Stimulated activated CD8-positive, alpha-beta memory T cell treated with anti-CD3 and anti-CD28 coated beads, Interleukin-12 subunit alpha, Interleukin-12 subunit beta, amount 100 ng/mL, for 4 hours (primary cell): ENCODE data around the gene DAZL.
"Not testable (repeated sequence)": the region's sequence is repeated elsewhere in the genome, so short reads cannot be mapped to it uniquely, and the experiment has no call there.

Experiments used
- DNase-seq: peaks from one replicate; pipeline ENCODE4 v3.0.0-alpha.2; 2020; ENCODE audit warnings: low read depth

Gene DAZL, protein sequence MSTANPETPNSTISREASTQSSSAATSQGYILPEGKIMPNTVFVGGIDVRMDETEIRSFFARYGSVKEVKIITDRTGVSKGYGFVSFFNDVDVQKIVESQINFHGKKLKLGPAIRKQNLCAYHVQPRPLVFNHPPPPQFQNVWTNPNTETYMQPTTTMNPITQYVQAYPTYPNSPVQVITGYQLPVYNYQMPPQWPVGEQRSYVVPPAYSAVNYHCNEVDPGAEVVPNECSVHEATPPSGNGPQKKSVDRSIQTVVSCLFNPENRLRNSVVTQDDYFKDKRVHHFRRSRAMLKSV

DNA sequence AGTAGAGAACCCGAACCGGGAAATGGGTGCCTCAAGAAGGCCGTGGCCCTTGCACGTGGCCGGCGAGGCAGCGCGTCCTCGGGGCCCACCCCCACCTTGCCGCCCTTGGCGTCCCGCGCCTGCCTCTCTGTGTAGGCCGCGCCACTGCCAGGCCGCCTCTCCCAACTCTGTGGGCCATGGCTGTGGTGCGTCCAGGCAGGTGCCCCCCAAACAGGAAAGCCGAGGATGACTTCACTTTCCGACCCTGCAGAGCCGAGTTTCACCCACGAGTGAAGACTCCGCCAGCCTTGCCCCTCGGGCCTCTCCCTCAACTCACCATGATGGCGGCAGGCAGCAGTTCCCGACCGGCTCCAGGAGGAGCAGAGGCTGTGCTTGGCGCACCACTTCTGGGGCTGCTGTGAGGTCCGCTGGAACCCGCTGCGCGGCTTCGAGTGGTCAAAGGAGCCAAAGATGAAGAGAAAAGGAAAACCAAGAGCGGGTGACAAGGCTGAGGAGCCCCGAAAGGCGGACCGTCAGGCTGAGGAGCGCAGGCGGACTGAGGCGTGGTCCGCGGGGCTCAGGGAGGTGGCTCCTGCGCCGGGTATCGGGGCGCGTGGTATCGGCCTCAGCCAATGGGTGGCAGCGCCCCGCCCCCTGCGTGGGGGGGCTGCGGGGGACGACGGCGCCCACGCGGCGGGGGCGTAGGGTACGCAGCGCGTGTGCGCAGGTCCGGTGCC lies at the start of gene DAZL:
Gene DAZL, minus strand, starts transcription at position 537 of the 716 bp plus-strand sequence. Its CDS starts 218 bp downstream, at position 319.
- no peak for DNase-seq

DNA sequence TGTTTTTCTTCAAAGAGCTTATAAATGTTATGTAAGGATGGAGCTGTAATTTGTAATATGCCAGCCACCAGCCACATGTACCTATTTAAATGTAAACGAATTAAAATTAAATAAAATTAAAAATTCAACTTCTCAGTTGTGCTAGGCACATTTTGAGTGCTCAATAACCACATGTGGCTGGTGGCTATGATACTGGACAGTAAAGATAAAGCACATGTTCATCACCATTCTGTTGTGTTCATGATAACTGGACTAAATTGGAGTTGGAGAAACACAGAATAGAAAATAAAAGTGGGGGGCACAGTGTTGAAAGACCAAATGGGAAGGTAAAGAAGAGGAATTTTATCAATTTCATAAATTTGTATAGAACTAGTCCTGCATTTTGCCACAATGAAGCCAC lies 49.8 kb upstream of the DAZL start:
- no peak for DNase-seq

DNA sequence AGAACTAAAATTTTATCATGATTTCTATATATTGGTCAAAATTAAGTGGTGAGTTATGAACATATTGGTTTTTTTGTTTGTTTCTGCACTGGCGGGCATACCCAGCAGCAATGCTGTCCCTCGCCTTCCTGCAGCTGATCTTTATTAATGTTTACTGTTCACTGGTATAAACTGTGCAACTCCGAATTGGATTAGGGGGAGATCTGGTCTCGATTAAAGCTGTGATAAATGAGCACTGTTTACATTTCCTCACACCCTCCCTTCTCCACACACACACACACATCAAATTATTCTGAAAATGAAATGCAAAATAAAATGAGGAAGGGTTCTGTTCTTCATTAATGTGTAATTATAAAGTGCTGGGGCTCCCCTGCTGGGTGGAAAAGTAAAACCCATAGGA lies 48.5 kb upstream of the DAZL start:
- no peak for DNase-seq

DNA sequence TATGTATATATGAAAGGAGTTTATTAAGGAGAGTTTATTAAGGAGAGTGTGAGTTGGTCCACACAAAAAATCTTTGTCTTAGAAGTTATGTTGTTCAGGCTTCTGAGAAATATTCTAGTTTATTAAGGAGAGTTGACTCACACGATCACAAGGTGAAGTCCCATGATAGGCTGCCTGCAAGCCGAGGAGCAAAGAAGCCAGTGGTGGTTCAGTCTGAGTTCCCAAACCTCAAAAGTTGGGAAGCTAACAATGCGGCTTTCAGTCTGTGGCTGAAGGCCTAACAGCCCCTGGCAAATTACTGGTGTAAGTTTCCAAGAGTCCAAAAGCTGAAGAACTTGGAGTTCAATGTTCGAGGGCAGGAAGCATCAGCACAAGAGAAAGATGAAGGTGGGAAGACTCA lies 42.4 kb upstream of the DAZL start:
- no peak for DNase-seq

DNA sequence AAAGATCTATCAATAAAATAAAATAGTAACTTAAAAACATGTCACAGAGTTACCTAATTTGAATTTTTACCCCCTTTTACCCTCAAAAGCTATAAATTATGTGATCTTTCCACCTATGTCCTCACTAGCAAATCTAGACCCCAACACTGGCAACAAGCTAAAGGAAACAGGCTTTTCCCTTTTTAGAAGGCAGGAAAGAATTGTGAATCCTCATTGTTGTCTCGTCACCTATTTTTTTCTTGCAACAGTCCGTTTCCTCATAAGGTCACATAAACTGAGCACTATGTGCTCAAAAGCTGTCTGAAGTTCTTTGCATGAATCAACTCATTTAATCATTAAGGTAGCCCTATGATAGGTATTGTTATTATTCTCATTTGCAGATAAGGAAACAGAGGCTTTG lies 34.6 kb upstream of the DAZL start:
- no peak for DNase-seq

DNA sequence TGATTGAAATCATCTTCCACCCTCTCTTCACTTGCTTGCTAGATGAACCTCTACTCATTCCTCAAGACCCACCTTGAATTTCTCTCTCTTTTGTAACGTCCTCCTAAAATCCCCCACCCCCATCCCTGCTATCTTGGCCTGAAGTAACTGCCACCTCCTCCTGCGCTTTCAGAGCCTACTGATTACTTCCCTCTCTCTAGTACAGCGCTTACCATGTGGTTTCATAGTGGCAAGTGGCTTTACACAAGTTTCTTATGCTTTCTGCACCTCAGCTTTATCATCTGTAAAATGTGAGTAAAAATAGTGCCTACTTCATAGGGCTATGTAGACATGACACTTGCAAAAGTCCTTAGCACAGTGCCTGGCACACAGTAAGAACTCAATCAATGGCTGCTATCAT lies 28.7 kb upstream of the DAZL start:
- no peak for DNase-seq

DNA sequence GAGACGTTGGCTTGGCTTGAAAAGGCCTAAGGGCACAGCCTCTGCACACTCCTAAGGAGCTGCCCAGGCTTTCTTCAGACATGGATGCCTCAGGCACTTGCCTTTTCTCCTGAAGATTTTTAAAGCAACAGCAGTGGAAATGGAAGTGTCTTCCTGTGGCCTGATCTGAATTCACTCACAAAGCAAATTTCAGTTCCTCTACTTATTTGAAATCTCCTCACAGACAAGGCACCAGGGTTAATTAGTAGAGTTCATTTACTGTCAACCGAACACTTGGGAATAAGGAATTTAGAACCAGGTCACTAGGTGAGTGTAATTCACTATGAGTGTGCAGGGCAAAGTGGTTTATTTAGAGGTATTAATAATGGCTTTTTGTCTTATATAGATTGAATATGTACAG lies 27.2 kb upstream of the DAZL start:
- no peak for DNase-seq

DNA sequence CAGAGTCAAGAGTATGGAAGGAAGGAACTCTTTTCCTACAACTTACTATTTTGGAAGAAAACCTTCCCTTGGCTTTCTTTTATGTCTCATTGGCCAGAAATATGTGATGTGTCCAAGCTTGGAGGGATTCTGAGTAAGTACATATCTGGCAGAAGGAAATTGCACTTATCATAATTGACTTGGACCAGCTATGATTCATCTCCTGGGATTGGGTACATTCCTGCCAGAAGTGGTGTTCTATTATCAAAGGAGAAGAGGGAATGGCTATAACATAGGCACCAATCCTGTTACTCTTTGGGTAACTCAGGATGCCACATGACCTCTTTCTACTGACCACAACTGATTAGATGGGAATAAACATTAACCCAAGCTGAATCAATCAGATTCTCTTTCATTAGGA lies 13.5 kb upstream of the DAZL start:
- no peak for DNase-seq

DNA sequence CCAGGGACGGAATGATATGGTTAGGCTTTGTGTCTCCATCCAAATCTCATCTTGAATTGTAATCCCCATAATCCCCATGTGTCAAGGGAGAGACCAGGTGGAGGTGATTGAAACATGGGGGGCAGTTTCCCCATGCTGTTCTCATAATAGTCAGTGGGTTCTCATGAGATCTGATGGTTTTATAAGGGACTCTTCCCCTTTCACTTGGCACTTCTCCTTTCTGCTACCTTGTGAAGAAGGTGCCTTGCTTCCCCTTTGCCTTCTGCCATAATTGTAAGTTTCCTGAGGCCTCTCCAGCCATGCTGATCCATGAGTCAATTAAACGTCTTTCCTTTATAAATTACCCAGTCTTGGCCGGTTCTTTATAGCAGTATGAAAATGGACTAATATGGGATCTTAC lies 11.9 kb upstream of the DAZL start:
- not testable (repeated sequence) for DNase-seq

DNA sequence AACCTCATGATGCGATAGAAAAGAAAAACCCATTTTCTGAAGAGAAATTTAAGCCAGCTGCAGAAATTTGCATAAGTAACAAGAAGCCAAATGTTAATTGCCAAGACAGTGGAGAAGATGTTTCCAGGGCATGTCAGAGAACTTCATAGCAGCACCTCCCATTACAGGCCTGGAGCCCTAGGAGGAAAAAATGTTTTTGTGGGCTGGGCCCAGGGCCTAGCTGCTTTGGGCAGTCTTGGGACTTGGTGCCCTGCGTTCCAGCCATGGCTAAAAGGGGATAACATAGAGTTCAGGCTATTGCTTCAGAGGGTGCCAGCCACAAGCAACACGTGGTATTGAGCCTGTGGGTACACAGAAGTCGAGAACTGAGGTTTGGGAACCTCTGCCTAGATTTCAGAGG lies 10.9 kb upstream of the DAZL start:
- no peak for DNase-seq

DNA sequence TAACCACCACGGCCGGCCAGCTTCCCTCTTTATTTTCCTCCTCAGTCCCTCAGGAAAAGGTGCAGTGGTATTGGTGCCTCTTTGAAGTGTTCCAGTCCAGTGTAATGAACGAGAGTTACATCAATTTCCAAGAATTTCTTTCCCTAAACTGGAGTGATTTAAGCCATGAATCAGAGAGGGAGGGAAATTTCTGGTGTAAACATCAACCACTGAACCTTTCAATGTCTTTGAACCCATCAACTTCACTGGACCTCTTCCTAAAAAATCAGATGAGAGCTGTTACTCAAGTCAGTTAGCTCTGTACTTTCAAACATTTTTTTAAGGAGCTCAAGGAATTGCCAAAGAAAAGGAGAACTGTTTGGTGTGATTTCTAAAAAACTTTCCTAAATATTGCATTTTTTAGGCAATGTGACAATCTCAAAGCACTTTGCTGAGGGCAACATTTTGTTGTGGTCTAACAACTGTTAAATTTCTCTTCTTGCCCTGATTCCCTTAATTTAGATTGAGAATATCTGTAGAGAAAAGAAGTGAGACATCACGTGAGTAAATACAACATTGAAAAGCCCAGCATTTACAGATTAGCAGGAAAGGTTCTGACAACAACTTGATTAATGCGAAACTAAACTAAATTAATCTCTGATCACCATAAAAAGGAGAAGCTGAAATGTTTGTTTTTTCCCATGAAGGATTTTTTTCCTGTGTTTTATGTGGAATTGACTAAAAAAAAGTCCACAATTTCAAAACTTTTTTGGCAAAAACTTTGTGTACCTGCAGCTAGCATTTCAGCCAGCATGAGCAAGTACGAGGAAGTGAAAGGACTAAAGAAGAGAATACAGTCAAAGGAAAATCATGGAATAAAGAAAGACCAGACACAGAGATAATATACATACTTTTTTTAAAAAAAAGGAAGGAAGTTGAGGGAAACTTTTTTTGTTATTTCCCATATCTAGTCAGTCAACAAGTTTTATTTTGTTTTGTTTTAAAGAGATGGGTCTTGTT lies 9.1 kb upstream of the DAZL start:
- DNase-seq = no peak

DNA sequence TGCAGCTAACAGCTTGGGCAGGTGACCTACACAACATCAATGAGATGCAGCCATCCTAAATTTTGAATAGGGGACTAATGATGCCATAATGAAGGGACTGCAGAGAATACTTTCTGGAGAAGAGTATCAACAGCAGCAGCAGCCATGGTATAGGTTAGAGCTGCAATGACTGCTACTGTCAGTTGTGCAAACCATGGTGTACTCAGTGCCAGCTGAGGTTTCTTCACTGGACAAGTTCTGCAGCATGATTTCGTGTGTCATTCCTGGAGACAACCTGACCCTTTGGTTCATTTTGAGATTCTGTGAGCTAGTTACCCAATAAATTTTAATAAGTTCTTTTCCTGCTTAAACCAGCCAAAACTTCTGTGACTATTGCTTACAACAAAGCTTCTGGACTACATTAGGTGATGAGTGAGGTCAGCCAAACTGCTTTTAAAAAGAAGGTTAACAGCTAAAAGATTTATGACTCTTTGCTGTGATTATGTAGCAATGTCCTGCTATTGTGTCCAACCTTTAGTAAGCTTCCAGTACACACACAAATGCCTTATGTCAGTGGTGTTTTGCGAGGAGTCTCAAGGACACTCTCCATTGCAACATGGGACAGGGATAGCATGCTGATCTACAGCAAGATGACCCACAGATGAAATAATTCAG lies 4.8 kb upstream of the DAZL start:
- no peak for DNase-seq

DNA sequence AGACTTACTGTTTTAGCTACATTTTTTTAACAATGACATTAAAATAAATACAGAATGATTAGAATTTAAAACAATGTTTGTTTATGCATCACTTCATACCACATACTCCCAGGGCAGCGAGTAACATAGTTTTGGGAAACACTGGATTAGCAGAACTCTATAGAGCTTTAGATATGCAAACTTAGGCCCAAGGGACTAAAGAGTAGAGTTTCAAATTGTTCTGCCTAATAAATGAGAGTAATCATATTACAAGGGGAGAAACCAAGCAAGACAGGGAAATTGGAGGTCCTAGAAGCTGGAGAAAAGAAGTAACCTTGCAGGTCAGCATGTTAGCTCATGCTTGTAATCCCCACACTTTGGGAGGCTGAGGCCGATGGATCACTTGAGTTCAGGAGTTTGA lies 3.6 kb upstream of the DAZL start:
- DNase-seq = no peak

DNA sequence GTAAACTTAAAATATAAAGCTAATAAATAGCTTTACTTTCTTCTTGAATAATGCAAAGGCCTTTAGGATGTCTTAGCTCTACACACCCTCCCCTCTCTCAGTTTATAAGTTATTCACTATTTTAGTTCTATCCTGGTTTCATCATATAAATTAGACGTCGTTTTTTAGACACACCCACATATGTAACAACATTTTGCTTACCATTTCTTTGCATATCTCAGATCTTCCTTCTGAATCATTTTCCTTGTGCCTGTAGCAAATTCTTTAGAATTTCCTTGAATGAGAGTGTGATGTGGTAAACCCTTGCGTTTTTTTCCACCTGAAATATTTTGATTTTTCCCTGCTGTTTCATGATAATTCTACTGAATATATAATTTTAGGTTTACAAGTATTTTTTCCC lies 2.5 kb upstream of the DAZL start:
- no peak for DNase-seq

DNA sequence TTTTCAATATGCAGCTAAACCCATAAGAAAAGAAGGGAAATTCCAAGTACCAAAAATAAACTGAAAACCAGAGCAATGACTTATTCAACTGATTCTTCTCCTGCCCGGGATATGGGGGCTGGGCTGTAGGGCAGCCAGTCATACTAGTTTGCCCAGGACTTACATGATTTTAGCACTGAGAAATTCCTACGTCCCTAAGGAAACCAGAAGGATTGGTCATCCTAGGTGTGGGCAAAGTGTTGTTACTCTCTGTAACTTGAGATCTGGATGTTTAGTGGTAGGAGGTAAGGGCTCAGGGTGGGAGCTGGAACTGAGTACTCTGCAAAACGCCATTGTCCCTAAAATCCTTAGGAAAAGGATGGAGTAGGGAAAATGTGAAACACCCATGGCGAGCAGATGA lies 1.2 kb upstream of the DAZL start:
- no peak for DNase-seq

DNA sequence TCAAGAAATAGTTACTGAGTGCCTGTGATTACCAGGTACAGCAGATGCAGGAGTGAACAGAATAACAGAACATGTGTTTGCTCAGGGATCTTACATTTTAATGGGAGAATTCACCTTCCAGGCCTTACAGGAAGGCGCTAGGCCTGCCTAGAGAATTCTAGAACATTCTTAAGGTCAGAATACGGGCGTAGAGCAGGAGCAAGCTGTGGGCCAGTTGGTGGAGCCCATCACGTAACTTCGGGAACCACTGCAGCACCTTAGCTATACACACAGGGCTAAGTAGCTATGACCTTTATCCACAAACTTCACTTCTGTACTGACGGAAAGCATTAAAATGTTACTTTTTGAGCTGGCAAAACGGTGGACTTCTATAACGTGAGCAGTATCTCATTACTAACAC lies 743 bp upstream of the DAZL start:
- no peak for DNase-seq

DNA sequence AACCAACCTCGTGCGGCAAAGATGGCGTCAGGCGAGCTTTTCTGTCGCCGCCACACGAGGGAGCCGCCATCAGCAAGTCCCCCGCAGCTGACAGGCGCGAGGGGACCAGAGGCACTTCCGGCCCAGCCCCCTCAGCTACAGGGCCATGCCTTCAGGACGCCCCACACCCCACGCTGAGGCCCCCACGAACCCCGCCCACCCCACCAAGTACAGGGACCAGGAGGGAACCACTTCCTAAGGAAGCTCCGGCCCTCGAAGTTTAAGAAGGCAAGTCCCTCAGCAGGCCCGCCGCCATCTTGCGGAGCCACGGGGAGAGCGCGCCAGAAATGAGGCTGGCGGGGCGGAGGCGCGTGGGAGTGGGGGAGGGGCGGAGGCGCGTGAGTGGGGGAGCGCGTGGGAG lies 790 bp downstream of the DAZL start:
- DNase-seq = no peak

DNA sequence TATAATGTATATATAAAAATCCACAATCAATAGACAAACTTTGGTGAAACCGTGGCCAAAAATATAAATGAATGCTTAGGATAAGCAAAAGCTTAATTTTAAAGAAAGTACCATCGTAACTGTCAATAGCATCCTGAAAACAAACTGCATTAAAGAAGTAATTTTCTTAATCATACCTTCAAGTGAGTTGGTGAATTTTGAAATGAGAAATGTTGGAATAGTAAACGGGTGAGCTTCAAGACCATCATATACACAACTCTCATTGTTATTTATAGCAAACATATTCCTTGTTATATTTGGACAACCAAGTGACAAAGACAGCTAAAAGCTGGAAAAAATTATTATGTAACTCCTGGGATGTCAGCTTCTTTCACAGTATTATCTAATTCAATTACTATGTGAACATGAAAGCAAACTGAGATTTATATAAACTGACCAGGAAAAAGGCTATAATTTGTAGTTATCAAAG lies 3.7 kb downstream of the DAZL start:
- DNase-seq = no peak

DNA sequence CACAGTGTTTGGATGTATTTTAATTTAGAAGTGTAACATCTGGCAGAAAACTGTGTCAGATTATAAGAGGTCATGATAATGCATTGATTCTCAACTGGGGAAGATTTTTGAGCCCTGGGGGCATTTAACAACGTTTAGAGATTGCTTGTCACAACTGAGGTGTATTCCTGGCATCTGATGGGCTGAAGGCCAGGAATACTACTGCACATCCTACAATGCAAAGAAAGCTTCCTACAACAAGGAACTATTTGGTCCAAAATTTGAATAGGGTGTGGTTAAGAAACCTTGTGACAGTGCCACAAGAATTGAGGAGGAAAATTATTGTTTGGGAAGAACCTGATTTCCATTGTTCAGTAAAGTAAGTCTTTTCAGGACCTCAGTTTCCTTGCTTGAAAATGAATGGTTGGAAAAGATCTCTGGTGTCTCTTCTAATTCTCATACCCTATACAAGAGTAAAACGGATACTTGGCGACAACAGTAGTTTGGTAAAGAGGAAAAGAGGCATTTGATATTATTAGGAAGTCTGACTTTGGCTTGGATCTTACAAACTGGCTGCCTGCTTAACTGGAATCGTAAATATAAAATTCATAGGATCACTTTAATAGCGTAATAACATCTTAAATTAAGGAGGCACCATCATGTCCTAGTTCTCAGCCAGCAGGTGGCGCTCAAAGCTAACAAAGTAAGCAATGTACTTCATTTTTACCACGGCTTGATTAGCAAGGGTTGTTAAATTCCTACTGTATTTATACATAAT lies 4.3 kb downstream of the DAZL start:
- peak; percentile 49 for DNase-seq

DNA sequence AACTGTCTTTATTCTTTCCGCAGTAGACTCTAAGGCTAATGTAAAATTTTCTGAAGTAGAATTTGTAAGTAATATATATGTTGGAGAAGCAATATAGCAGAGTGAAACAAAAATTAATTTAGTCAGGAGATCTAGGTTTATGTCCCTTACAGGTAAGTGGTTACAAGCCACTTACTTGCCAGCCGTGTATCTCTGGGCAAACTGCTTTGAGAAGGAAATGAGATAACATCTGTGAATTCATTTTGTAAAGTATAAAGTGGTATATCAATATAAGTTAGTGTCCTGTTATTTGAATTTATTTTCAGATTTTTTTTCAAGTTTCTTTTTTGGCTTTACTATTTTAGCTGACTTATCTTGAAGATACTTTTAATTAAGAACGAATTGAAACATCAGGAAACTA lies 5.5 kb downstream of the DAZL start:
- DNase-seq = no peak

DNA sequence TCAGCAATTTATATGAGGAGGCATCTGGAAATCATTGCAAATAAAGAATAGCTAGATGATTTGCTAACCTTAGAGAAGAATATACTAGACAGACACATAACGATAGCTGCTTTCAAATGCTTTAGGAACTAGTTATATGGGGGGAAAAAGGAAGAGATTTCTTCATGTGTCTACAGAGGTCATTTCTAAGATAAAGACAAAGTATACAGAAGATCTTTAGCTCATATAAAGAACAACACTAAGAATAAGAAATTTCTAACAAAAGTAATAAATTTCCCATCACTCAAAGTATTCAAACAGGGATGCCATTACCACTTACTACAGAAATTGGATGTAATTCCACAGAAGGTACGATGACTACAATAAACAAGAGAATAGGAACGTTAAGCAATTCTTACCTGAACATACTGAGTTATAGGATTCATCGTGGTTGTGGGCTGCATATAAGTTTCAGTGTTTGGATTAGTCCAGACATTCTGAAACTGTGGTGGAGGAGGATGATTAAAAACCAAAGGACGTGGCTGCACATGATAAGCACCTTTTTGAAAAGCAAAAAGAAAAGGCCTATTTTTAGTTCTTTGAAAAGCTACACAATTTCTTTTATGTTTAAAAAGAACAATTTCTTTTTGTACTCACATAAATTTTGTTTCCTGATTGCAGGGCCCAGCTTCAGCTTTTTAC lies 8.7 kb downstream of the DAZL start:
- DNase-seq = no peak
